Stimulated activated CD4-positive, alpha-beta T cell treated with anti-CD3 and anti-CD28 coated beads, Interleukin-12 subunit alpha, Interleukin-12 subunit beta, amount 100 ng/mL, for 24 hours (primary cell): ENCODE results near the gene ROR2.
A peak's percentile ranks its signal among the peaks of the same experiment; 100 is the strongest.

Experiments used
- DNase-seq, 2 experiments: peaks; one replicate each; pipeline ENCODE4 v3.0.0-alpha.2; 2020; ENCODE audit warnings: low read depth in 2 of 2

Gene ROR2

DNA sequence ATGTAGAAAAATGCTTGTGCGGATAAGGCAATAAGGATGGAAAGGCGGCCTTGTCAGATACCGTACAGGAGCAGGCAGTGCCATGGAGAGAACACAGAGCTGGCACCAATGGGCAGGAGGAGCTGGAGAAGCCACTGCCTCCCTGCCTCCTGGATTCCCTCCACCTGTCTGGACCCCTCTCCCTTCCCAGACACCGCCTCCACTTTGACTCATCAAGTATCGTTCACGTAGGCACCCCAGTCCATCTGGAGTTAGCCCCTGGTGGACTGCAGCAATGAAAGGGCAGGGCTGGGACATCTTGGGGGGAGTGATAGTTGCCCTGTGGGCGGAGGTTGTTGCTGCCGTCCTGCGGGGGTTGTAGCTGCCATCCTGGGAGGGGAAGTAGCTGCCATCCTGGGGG is 232.0 kb downstream of the ROR2 start:
- DNase-seq: no peak

DNA sequence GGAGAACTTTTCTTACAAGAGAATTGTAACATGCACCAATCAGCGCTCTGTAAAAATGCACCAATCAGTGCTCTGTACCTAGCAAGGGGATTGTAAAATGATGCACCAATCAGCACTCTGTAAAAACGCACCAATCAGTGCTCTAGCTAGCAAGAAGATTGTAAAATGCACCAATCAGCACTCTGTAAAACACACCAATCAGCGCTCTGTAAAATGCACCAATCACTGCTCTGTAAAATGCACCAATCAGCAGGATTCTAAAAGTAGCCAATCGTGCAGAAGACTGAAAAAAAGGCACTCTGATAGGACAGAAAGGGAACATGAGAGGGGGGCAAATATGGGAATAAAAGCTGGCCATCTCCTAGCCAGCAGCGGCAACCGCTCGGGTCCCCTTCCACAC is 233.2 kb downstream of the ROR2 start:
- no peak for DNase-seq

DNA sequence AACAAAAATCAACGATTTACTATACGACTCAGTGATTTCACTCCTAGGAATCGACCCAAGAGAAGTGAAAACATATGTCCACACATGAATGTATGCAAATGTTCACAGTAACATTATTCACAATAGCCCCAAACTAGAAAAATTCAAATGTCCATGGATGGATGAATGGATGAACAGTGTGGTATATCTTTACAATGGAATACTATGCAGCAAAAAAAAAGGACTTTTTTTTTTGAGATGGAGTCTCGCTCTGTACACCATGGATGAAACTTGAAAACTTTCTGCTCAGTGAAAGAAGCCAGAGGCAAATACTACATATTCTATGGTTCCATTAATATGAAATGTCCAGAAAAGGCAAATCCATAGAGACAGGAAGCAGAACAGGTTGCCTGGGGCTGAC is 233.8 kb downstream of the ROR2 start:
- no peak for DNase-seq

DNA sequence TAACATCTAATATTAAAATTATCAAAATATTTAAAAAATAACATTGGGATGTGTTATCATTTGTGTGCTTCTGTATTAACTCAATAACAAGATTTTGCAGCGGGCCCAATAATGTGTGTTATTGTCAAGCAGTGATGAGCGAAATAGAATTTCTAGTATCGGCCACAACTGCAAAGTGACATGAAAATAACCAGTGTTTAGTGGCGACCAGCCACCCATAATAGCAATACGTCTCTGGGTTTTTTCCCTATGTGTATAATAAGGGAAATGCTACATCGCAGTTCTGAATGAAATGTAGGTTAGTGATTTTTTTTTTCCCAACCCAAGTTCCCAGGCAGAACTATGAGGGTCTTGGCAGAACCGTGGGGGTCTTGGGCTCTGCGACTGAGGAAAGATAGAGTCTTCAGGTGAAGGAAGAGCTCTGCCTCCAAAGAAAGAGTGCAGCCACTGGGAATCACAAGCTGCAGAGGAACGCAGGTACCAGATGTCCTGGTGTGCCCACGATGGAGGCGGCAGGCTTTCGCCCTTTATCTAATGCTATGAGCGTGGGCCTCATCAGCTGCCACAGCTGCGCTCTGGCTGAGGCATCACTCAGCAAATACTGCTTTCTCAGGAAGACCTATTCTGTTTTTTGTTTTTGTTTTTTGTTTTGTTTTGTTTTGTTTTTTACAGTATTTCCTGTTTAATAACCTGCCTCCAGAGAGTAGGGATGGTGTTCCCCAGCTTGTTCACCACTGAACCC is 235.0 kb downstream of the ROR2 start:
- DNase-seq: no peak

DNA sequence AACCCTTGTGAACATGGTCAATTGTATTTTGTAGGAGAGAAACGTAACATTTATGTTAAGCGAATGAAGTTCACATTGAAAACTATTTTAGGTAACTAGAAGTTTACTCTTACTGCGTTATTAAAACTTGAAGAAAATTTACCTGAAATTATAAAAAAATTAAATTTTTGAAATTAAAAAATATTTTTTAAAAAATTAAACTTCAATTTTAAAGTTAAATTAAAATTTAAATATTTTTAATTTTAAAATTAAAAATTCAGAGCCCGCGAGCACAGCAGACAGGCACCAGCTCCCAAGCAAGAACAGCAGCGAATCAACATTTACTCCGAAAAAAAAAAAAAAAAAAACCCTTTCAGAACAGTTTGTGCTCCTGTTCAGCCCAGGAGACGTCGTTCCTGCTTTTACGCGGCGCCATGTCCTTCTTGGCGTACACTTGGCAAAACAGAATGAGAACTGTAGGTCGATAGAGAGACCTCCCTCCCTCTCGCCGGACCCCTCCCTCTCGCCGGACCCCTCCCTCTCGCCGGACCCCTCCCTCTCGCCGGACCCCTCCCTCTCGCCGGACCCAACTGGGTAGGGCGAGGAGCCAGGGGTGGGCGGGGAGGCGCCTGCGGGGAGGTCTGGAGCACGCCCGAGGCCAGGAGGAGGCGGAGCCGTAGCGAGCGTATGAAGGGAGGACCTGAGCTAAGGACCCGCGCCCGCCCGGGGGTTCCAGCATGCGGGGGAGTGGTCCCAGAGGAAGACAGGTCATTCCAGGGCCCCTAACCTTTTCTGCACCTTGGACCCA is 235.8 kb downstream of the ROR2 start:
- peak in 1 of 2 experiments; percentile 16 for DNase-seq

DNA sequence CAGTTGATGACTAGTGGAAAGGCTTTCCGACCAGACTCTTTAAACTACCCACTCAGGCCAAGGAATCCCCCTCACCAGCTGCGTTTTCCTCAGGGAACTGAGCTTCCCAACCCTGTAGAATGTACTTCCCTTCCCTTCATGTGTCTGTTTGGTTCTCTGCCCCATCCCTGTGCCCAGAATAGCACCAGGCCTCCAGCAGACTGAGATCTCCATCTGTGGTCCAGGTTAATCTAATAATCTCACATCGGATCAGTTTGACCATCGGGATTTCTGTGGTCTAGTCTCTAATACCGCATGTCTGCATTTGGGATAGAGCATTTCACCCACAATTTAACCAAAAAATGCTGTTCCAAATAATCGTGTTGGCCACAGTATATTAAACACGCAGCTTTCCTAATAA is 237.2 kb downstream of the ROR2 start:
- DNase-seq: no peak

DNA sequence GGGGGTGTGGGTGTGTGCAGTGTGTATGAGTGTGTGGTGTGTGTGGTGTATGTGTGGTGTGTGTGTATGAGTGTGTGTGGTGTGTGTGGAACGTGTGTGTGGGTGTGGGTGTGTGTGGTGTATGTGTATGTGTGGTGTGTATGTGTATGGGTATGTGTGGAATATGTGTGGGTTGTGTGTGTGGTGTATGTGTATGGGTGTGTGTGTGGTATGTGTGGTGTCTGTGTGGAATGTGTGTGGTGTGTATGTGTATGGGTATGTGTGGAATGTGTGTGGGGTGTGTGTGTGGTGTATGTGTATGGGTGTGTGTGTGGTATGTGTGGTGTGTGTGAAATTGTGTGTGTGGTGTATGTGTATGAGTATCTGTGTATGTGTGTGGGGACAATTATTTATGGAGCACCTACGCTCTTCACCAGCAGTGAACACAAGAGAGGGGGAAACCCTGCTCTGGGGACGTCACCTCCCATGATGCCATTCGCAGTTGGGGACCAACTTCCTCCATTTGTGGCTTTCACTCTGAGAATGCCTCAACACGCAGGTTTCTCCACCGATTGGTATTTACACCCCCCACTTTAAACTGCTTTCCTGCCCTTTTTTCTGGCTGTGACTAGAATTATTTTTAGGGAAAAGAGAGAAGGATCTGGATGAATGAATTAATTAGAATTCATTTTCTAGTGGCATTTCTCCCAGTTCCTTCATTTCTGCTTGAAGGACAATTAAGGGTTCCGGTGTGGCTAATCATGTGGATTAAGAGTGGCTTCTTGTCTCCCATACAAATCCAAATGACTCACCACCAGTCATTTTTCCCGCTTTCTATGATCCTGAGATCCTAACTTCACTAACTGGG is 238.1 kb downstream of the ROR2 start:
- peak; percentile 28 to 57 for DNase-seq

DNA sequence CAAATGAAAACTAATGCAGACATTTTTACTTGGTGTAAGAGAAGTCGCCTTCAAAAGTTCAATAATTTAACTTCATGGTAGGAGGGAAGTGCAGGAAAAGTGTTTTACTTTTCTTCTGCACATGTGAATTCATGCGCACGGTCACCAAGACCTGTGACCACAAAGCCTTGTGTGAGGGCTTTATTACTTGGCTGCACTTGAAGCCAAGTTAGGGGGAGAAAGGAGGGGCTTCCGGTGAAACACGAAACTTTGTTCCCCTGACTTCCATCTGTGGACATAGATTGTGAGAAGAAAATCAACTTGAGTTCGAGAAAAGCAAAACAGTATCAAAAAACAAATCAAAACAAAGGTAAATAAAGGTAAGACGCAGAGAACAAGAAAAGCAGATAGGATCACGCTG is 239.9 kb downstream of the ROR2 start:
- no peak for DNase-seq

DNA sequence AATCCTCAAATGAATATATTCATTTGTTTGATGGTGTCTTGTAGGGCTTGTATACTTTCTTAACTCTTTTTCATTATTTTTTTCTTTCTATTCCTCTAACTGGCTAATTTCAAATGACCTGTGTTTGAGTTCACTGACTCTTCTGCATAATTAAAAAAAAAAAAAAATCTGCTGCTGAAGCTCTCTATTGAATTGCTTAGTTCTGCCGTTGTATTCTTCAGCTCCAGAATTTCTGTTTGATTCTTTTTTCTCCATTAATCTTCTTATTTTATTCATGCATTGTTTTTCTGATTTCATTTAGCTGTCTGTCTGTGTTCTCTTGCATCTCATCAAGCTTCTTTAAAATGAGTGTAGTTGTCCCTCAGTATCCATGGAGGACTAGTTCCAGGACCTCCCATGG is 244.6 kb downstream of the ROR2 start:
- no peak for DNase-seq

DNA sequence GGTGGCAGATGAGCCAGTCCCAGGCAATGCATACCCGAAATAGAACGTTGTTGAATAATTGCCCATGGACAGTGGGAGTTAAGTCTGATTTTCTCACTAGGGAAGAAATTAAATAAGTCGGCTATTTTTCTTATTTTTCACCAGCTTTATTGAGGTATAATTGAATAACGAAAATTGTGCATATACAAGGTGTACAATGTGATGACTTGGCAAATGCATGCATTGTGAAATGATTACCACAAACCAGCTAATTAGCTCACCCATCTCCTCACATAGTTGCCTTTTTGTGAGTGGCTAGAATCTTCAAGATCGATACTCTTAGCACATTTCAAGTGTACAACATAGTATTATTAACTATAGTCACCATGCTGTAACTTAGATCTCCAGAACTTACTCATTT is 249.6 kb downstream of the ROR2 start:
- no peak for DNase-seq

DNA sequence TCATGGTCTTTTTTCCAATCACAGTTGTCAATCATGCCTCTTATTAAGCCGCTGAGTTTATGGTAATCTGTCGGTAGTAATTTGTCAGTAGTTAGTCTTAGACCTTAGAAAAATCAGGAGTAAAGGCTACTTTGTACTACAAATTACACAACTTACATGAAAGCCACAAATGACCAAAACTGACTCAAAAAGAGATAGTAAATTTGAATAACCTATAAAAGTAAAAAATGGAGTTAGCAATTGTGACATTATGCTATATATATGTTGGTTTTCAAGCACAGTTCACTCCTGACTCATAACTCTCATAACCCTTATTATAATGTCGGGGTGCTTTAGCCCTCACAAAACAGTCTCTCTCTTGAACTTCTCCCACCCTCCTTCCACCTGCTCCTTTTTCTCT is 251.8 kb downstream of the ROR2 start:
- no peak for DNase-seq

DNA sequence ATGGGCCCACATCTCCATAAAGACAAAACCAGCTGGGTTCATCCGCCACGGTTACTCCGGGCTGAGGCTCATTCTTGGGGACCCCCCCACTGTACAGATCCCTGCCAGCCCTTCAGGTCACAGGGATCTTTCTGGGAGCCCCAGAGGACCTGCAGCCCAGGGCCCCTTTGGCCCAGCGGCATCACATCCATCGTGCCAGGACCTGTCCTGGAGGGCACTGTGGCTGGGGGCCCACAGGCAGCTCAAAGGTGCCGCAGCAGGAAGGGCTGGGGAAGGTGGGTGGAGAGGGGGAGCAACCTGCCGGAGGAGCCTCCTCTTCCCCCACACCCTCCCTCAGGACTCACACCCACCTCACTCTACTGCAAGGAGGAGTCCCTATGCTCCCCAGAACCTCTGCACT is 252.8 kb downstream of the ROR2 start:
- DNase-seq: no peak

DNA sequence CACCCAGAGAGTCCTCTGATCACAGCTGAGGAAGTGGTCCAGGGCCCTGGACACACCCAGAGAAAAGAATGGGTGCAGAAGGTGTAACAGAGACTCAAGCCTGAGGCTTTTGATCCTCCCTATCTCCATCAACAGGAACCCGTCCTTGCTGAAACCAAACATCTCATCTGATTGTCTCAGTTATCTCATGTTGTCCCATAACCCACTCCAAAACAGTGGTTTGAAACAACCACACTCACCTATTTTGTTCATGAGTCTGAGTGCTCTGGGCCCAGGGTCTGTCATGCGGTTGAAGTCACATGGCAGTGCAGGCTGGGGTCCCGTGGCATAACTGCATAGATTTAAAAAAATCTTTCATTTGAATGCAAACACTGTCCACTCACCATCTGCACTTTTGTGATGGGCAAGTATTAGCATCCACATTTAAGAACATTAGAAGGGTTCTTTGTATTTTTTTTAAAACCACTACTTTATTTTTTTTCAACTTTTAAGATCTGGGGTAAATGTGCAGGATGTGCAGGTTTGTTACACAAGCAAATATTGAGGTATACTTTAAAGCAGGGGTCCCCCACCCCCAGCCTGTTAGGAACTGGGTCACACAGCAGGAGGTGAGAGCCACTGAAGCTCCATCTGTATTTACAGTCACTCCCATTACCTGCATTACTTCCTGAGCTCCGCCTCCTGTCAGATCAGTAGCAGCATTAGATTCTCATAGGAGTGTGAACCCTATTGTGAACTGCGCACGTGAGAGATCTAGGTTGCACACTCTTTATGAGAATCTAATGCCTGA is 255.8 kb downstream of the ROR2 start:
- no peak for DNase-seq

DNA sequence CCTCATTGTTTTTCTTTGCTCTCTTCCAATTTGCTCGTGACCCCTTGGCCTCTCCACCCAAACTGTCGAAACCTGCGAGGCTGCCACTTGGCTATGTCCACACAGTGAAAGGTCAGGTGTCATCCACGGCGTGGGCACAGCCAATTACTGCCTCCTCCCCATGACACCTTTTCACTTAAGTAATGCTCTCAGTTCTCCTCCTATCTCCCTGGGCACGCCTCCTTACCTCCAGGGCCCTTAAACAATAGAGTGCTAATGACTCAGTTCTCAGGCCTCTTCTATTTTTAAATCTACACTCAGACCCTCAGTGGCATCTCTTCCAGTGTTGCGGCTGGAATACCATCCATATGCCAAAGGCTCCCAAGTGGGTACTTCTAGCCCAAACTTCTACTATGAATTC is 256.8 kb downstream of the ROR2 start:
- DNase-seq: no peak

DNA sequence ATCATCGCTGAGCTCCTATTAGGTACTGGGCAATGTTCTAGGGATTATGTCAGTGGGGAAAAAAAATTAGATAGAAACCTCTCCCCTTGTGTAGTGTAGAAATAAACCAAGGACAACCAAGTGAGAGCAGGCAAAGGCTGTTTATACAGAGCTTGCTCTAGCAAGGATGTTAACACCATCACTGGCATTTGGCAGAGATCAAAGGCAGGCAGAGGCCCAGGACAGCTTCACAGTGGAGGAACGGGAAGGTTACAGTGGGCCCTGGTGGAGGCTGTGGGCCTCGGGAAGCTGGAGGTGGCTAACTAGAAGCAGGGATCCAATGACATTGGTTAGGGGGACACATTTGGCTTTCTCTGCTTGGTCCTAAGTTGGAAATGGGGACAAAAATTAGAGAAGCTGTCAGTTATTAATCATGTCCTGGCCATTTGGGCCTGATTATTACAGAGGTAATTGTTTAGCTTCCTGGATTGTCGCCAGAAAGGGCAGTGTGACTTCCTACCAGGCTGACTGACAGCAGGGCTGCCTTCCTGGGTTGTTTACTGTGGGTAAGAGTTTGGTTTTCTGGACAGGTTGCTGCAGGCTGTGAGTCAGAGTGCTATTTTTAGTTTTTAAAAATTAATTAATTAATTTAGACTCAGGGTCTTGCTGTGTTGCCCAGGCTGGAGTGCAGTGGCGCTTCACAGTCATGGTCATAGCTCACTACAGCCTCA is 259.3 kb downstream of the ROR2 start:
- no peak for DNase-seq

DNA sequence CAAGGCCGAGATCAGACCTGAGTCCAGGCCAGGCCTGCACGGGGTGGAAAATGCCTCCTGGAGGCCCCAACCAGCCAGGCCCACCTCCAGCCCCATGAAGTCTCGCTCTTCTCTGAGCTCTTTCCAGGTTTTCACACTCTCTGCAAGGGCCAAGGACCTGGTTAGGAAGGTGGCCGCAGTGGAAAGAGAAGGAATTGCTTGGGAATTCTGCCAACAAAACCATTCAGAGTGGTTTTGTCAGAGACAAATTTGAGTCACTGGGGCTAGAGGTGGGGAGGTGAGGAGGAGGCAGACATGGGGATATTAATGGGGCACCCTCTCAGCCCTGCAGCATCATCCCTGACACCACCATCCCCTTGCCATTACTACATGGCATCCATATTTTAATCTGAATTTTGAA is 261.0 kb downstream of the ROR2 start:
- DNase-seq: no peak

DNA sequence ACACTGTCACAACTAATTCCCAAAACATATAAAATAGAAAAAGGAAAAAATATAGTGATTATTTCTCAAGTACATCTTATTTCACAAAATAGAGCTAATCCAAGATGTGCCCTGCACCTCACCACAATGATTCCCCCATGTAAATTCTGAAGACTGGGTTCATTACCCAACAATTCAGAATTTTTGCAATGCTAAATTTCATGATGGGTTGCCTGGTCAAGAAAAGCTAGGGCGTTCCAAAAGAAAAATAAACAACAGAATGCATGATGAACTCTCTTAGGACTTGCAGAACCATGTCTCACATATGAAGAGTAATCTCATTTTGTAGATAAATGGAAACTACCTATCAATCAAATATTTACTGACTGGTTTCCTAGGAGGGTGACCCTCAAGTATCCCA is 266.8 kb downstream of the ROR2 start:
- no peak for DNase-seq

DNA sequence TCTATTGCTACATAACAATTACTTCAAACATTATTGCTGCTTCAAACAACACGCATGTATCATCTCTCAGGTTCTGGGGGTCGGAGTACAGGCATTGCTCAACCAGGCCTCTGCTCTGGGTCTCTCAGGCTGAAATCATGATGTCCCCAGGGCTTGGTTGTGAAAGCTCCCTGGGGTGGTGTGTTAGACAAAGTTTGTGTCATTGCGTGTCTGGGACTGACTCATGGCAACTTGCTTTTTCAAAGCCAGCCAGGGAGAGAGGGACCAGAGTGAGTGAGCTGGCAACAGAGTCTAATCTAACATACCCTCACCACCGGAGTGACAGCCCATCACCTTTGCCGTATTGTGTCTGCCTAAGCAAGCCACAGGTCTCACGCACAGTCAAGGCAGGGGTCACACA is 267.2 kb downstream of the ROR2 start:
- DNase-seq: no peak

DNA sequence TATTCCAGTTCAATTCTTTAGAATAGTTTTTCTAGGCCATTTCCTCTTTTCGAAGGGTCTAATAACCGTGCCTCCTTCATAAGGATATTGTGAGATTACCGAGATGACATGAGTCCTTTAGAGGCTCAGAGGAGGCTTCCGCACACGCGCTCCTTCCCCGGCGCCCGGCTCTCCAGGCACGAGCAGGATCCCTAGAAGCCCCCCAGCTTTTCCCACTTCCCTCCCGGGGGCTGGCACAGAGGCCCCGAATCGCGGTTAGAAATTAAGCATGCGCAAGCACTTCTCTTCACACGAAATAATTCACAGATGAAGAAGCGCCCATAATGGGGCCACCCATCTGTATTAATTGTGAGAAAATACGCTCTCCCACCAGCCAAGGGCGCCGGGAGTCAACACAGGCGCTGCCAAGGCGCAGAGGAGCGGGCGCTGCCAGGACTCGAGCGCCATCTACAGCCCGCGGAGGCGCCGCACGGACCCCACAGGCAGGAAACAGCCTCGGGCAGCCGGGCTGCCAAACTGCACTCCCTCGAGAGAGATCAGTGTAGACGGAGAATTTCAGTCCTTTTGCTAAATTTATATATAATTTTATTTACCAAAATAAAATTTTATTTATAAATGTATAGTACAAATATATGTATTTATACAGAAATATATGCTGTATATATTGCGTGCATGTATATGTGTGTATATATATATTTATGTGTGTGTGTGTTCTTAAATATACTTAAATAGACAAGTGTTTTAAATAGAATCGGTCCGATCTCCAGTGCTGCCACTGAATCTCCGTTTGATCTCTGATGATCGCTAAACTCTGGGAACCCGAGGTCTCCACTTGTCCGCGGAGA is 268.3 kb downstream of the ROR2 start:
- DNase-seq: peak; percentile 49 to 64

DNA sequence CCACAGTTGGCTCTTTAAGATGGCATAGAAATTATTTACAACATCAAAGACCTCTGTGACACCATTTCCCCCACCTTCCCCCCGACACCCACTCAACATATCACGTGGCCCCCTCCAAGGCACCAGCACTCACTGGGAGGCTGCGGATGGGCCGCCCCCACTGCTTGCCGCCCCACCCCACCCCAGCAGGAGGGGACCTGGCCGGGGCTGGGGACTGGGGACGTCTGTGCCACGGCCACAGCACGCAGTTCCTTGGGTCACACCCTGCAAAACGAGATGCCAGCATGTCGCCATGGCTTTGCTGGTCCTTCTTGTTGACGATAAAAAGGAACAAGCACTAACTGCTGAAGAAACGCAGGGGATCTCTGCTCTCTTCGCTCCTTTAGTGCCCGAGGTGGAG is 269.0 kb downstream of the ROR2 start:
- no peak for DNase-seq
